Esophagus squamous epithelium (tissue), 5 donors: Measurements from ENCODE around the gene ZNF699. TPM values are rescaled to one million over a fixed set of nuclear protein-coding genes. Genes with fewer than 3 reads are reported as not detected.
A peak's percentile ranks its signal among the peaks of the same experiment; 100 is the strongest.
"Not testable (repeated sequence)": the region's sequence is repeated elsewhere in the genome, so short reads cannot be mapped to it uniquely, and the experiment has no call there.

Experiments
- DNase-seq: peaks from one replicate; lab custom pipeline; 2025; lab: John Stamatoyannopoulos, UW
- H3K27ac ChIP-seq, 4 donors: fragments of 200-600 bp; sonication (generic); one replicate each; pipeline ENCODE4 v1.5.1; 2016 to 2019; ENCODE audit warnings: mild to moderate bottlenecking in 1 of 4
- H3K27me3 ChIP-seq, 4 donors: fragments of 200-600 bp; sonication (generic); 1 replicate in 3 of 4; 2 replicates in 1 of 4; pipeline versions ENCODE4 v1.5.1 to v1.6.0; 2017 to 2021; ENCODE audit warnings: antibody characterized with exemption in 1 of 4
- H3K36me3 ChIP-seq, 3 donors: fragments of 200-600 bp; sonication (generic); one replicate each; pipeline ENCODE4 v1.5.1; 2016 to 2019
- H3K4me1 ChIP-seq, 3 donors: fragments of 200-600 bp; sonication (generic); one replicate each; pipeline ENCODE4 v1.5.1; 2017 to 2019
- H3K4me3 ChIP-seq, 4 donors: fragments of 200-600 bp; sonication (generic); 1 replicate in 3 of 4; 2 replicates in 1 of 4; pipeline ENCODE4 v1.5.1; 2016 to 2019; ENCODE audit warnings: mild to moderate bottlenecking in 2 of 4, moderate library complexity in 1 of 4
- H3K9me3 ChIP-seq, 3 donors: fragments of 200-600 bp; sonication (generic); one replicate each; pipeline ENCODE4 v1.5.1; 2016 to 2019
- POLR2A ChIP-seq, 4 donors: fragments of 450-650 bp; IDR thresholded peaks; one replicate each; pipeline ENCODE4 v1.6.1; 2017; ENCODE audit warnings: antibody characterized with exemption in 4 of 4, mild to moderate bottlenecking in 4 of 4, moderate library complexity in 3 of 4
- WGBS, 2 donors: methylation state at CpG; one replicate each; pipeline ENCODE4 v1.1.5; 2018; 5-methylcytosine and 5-hydroxymethylcytosine counted together
- intact Hi-C: fragments of 100-400 bp; cut with DNase I; formaldehyde crosslinking; loops from one replicate; pipeline ENCODE4 v1.15.0; 2022
- total RNA-seq, 4 donors: library from RNA; depleted of rRNA; stranded (reverse); fragments of >200 nt; gene quantifications; one replicate each; pipeline ENCODE4 v1.1.0, GENCODE V29; 2016
- TF ChIP-seq, protein P1 (sequence below), 6 experiments: fragments of 450-650 bp in 4 of 6; fragments of 200-600 bp in 2 of 6; sonication (generic) in 2 of 6; IDR thresholded peaks; one replicate each; pipeline ENCODE4 v1.5.1; 2016 to 2019; ENCODE audit warnings: antibody characterized with exemption in 6 of 6, mild to moderate bottlenecking in 4 of 6, moderate library complexity in 4 of 6
- donor health status: DM: yes; HTN: yes; CAD: no.

ZNF699 gene
- total RNA-seq, 4 donors from 2014 or later: 4.3 to 17.7 (median 4.5) TPM

DNA sequence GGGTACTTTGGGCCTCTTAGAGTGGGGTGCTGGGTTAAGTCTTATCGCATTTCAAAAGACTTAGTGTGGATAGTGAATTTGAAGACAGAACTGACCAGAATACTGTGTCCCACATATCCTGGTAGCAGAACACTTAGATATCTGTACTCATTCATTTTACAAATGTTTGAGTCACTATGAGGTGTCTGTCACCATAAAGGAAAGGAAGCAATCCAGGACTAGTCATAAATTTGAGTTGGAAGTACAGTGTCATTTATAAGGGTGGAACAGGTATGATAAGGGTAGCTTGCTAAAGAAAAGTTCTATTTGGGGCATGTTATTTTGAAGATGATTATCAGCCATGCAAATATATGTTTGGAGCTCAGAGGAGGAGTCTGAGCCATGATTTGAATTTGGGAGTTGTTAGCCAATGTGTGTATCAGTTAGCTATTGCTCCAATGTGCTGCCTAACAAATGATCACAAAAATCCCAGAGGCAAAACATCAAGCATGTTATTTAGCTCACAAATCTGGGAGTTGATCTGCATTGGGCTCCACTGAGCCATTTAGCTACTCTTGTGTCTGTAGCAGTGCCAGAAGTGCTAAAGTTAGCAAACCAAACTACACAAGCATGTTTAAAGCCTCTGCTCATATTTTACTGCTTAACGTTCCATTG, 20.3 kb downstream of the ZNF699 start:
- H3K27ac ChIP-seq: no peak overlapping the region
- H3K27me3 ChIP-seq: no peaks in the 10 kb centered on the region
- no peaks in the 10 kb centered on the region for H3K4me1 ChIP-seq
- intact Hi-C loops: no loop called here
- no peak overlapping the region for H3K4me3 ChIP-seq
- H3K36me3 ChIP-seq: peaks cover 0 to 33% (median 0%) of the 10 kb centered on the region in 3 donors
- 100% methylated on average over 1 to 2 of the region's 2 CpGs for WGBS, 2 donors
- no peak for DNase-seq
- H3K9me3 ChIP-seq: peaks cover 0 to 87% (median 55%) of the 10 kb centered on the region in 3 donors
- TF ChIP-seq POLR2A (IDR thresholded peaks at IDR 0.05): no peak
- TF ChIP-seq, protein P1, sequence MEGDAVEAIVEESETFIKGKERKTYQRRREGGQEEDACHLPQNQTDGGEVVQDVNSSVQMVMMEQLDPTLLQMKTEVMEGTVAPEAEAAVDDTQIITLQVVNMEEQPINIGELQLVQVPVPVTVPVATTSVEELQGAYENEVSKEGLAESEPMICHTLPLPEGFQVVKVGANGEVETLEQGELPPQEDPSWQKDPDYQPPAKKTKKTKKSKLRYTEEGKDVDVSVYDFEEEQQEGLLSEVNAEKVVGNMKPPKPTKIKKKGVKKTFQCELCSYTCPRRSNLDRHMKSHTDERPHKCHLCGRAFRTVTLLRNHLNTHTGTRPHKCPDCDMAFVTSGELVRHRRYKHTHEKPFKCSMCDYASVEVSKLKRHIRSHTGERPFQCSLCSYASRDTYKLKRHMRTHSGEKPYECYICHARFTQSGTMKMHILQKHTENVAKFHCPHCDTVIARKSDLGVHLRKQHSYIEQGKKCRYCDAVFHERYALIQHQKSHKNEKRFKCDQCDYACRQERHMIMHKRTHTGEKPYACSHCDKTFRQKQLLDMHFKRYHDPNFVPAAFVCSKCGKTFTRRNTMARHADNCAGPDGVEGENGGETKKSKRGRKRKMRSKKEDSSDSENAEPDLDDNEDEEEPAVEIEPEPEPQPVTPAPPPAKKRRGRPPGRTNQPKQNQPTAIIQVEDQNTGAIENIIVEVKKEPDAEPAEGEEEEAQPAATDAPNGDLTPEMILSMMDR (IDR thresholded peaks at IDR 0.05): no peak

DNA sequence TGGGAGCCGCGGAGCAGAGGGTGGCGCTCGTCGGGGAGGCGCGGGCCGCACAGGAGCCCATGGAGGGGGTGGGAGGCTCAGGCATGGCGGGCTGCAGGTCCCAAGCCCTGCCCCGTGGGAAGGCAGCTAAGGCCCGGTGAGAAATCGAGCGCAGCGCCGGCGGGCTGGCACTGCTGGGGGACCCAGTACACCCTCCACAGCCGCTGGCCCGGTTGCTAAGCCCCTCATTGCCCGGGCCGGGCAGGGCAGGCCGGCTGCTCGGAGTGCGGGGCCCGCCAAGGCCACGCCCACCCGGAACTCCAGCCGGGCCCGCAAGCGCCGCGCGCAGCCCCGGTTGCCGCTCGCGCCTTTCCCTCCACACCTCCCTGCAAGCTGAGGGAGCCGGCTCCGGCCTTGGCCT, 26.2 kb downstream of the ZNF699 start:
- no CpG with 5 or more reads among the region's 38 CpGs for WGBS, 2 donors
- H3K36me3 ChIP-seq, H3K27me3 ChIP-seq, H3K27ac ChIP-seq, H3K4me1 ChIP-seq, intact Hi-C loops, DNase-seq: not testable (repeated sequence)
- Histone ChIP-seq H3K4me3 (peak overlapping the region in 3 of 4 donors; percentile 22 to 29 (median 23)), H3K9me3 (peaks cover 0 to 53% (median 10%) of the 10 kb centered on the region in 3 donors)

DNA sequence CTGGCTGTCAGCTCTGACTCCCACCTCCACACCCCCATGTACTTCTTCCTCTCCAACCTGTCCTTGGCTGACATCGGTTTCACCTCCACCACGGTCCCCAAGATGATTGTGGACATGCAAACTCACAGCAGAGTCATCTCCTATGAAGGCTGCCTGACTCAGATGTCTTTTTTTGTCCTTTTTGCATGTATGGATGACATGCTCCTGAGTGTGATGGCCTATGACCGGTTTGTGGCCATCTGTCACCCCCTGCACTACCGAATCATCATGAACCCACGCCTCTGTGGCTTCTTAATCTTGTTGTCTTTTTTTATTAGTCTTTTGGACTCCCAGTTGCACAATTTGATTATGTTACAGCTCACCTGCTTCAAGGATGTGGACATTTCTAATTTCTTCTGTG, 58.4 kb downstream of the ZNF699 start:
- intact Hi-C loops: no loop called here
- TF ChIP-seq, protein P1 (IDR thresholded peaks at IDR 0.05): no peak
- no peak for TF ChIP-seq POLR2A (IDR thresholded peaks at IDR 0.05)

DNA sequence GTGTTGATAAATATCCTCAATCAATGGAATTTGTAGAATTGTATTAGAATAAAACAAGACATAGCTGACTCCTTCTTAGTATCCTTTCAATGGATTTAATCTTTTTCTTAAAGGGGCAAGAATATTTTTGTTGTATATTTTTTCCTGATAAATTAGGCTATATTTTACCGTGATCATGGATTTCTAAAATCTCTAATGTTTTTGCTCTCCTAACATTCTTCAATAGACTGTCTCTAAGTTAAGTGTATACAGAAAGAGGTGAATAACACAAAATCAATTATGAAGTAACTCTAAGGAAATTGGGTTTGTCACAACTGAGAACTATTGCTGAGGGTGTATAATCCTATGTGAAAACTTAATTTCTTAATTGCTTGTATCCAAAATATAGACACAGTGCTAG, 59.0 kb downstream of the ZNF699 start, which contains the start of gene OR7E24:
OR7E24 (plus strand) TSS at position 301 of the 400 bp plus-strand sequence. CDS start 114 bp downstream, outside the sequence.
- no peaks in the 10 kb centered on the region for H3K27me3 ChIP-seq
- no peaks in the 10 kb centered on the region for H3K4me1 ChIP-seq
- intact Hi-C loops: no loop called here
- H3K4me3 ChIP-seq: no peak within 1 kb of the TSS
- H3K27ac ChIP-seq: no peak within 1 kb of the TSS
- H3K36me3 ChIP-seq: no peaks in the 10 kb centered on the region
- 74 to 78% methylated on average over 1 of the region's 1 CpG for WGBS, 2 donors
- H3K9me3 ChIP-seq: peaks cover 0 to 10% (median 0%) of the 10 kb centered on the region in 3 donors
- TF ChIP-seq, protein P1 (IDR thresholded peaks at IDR 0.05): no peak
- TF ChIP-seq POLR2A (IDR thresholded peaks at IDR 0.05): no peak
- DNase-seq: no peak

More for the DNA sequence above, 58.4 kb downstream of the ZNF699 start:
- Histone ChIP-seq H3K4me3 (no peak overlapping the region), H3K4me1 (no peaks in the 10 kb centered on the region), H3K9me3 (peaks cover 0 to 16% (median 0%) of the 10 kb centered on the region in 3 donors), H3K27ac (no peak overlapping the region), H3K36me3 (no peaks in the 10 kb centered on the region), H3K27me3 (no peaks in the 10 kb centered on the region)
- WGBS, 2 donors: 70 to 72% methylated on average over 5 of the region's 5 CpGs
- no peak for DNase-seq

Other genes with a start within 250 kb of the ZNF699 start
- not detected for gene OR1M1, start 222.8 kb downstream of the ZNF699 start, total RNA-seq
- not detected for gene OR7G2, start 202.4 kb downstream of the ZNF699 start, total RNA-seq
- not detected for gene OR7G1, start 194.1 kb downstream of the ZNF699 start, total RNA-seq
- gene OR7G3, start 182.9 kb downstream of the ZNF699 start, total RNA-seq: not detected
- gene ZNF317, start 169.4 kb downstream of the ZNF699 start, total RNA-seq: 10 to 100 TPM in 3 of 4 donors, 1 to 10 TPM in 1; 9.9 to 22.5 (median 13.3) TPM
- under 1 TPM in 1 of 4 donors, not detected in 3; 0.59 TPM for gene OR7D2, start 130.9 kb downstream of the ZNF699 start, total RNA-seq
- gene OR7D4, start 90.2 kb downstream of the ZNF699 start, total RNA-seq: not detected
- gene OR7E24, start 58.9 kb downstream of the ZNF699 start, total RNA-seq: not detected
- gene ZNF559, start 14.3 kb upstream of the ZNF699 start, total RNA-seq: 10 to 100 TPM in 1 of 4 donors, 1 to 10 TPM in 3; 4.2 to 10.9 (median 7.0) TPM
- 1 to 10 TPM in 1 of 4 donors, under 1 TPM in 2, not detected in 1; 0.26 to 3.1 (median 0.44) TPM for gene ZNF177, start 53.2 kb upstream of the ZNF699 start, total RNA-seq
- gene ZNF266, start 125.7 kb upstream of the ZNF699 start, total RNA-seq: 10 to 100 TPM in 3 of 4 donors, 1 to 10 TPM in 1; 7.2 to 27.3 (median 10.7) TPM
- not detected for gene ZNF560, start 188.8 kb upstream of the ZNF699 start, total RNA-seq
- 10 to 100 TPM; 18.5 to 21.7 (median 19.3) TPM for gene ZNF426, start 228.8 kb upstream of the ZNF699 start, total RNA-seq